ENCODE data around the gene SLC27A6. TPM values are rescaled to one million over a fixed set of nuclear protein-coding genes. Genes with fewer than 3 reads are reported as not detected.

The SLC27A6 gene
- total RNA-seq, 1 experiment from 2014 or later, result 7.9 TPM

- ChIA-PET RAD21 (ENCODE audit: low non-redundant PET in 1 of 2, low total read pairs in 2 of 2, uncharacterized antibody in 2 of 2, unreplicated experiment in 2 of 2) (no interaction called here), POLR2A (no interaction called here), CTCF (no interaction called here)
- DNase-seq (ENCODE audit: low read depth, low spot score) (no peak), ATAC-seq (no peak)
- no peaks in the 10 kb centered on the region; a peak in 1 of 4 replicates for H3K36me3 ChIP-seq (ENCODE audit: control insufficient read depth in 1 of 2, insufficient read depth in 2 of 2, low read length in 2 of 2)
- H3K9me2 ChIP-seq (ENCODE audit: insufficient read depth), result no peaks in the 10 kb centered on the region
- TF ChIP-seq YY1 (IDR thresholded peaks at IDR 0.05; ENCODE audit: extremely low read depth, insufficient replicate concordance, low read depth, low read length), result no peak
- TF ChIP-seq ELF1 (IDR thresholded peaks at IDR 0.05; ENCODE audit: borderline replicate concordance, low read depth), result no peak
- no peak for TF ChIP-seq SRF (IDR thresholded peaks at IDR 0.05; ENCODE audit: low read depth)
- no peak for TF ChIP-seq RAD21 (IDR thresholded peaks at IDR 0.05; ENCODE audit: low read depth)
- no peak for TF ChIP-seq SP1 (IDR thresholded peaks at IDR 0.05; ENCODE audit: low read depth)
- TF ChIP-seq EZH2phosphoT487 (IDR thresholded peaks at IDR 0.05; ENCODE audit: borderline replicate concordance), result no peak
- no peak for TF ChIP-seq ZNF274 (IDR thresholded peaks at IDR 0.05; ENCODE audit: low read depth, low read length)
- no peak for TF ChIP-seq CEBPB (IDR thresholded peaks at IDR 0.05; ENCODE audit: low read depth)
- TF ChIP-seq JUND (IDR thresholded peaks at IDR 0.05), result no peak
- no peak for TF ChIP-seq SIN3A (IDR thresholded peaks at IDR 0.05; ENCODE audit: low read depth)
- no peak for TF ChIP-seq POLR2A (IDR thresholded peaks at IDR 0.05; ENCODE audit: borderline replicate concordance, extremely low read depth, insufficient read depth, insufficient read length)
- no peak for TF ChIP-seq FOSL1 (IDR thresholded peaks at IDR 0.05; ENCODE audit: low read depth)
- TF ChIP-seq ZBTB33 (IDR thresholded peaks at IDR 0.05; ENCODE audit: extremely low read depth, insufficient replicate concordance, low read length), result no peak
- no peak for TF ChIP-seq CBX3 (IDR thresholded peaks at IDR 0.05; ENCODE audit: low read depth)
- TF ChIP-seq, protein P1, sequence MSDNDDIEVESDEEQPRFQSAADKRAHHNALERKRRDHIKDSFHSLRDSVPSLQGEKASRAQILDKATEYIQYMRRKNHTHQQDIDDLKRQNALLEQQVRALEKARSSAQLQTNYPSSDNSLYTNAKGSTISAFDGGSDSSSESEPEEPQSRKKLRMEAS (IDR thresholded peaks at IDR 0.05), result no peak
- TF ChIP-seq ZFX (IDR thresholded peaks at IDR 0.05), result no peak
- TF ChIP-seq, protein P2, sequence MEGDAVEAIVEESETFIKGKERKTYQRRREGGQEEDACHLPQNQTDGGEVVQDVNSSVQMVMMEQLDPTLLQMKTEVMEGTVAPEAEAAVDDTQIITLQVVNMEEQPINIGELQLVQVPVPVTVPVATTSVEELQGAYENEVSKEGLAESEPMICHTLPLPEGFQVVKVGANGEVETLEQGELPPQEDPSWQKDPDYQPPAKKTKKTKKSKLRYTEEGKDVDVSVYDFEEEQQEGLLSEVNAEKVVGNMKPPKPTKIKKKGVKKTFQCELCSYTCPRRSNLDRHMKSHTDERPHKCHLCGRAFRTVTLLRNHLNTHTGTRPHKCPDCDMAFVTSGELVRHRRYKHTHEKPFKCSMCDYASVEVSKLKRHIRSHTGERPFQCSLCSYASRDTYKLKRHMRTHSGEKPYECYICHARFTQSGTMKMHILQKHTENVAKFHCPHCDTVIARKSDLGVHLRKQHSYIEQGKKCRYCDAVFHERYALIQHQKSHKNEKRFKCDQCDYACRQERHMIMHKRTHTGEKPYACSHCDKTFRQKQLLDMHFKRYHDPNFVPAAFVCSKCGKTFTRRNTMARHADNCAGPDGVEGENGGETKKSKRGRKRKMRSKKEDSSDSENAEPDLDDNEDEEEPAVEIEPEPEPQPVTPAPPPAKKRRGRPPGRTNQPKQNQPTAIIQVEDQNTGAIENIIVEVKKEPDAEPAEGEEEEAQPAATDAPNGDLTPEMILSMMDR (IDR thresholded peaks at IDR 0.05 in 2 of 3, conservative IDR thresholded peaks at IDR 0.05 in 1 of 3; ENCODE audit: borderline replicate concordance in 1 of 3, insufficient read depth in 1 of 3, low read depth in 2 of 3, low read length in 2 of 3), result no peak
- no peak for TF ChIP-seq REST (IDR thresholded peaks at IDR 0.05; ENCODE audit: low read depth)
- TF ChIP-seq EZH2 (IDR thresholded peaks at IDR 0.05), result no peak
- TF ChIP-seq ATF3 (IDR thresholded peaks at IDR 0.05), result no peak
- intact Hi-C loops (cut with micrococcal nuclease), result no loop called here
- no peaks in the 10 kb centered on the region for H3K9me3 ChIP-seq (ENCODE audit: control insufficient read depth in 1 of 2, insufficient read depth in 1 of 2, low read depth in 1 of 2, low read length in 2 of 2)
- H2AFZ ChIP-seq (ENCODE audit: low read depth, low read length, poor library complexity, severe bottlenecking), result no peak overlapping the region
- H3K4me1 ChIP-seq (ENCODE audit: control insufficient read depth in 1 of 2, insufficient read depth in 2 of 2, low read length in 2 of 2), result no peaks in the 10 kb centered on the region
- H3K9ac ChIP-seq (ENCODE audit: low read length), result no peak overlapping the region
- no peaks in the 10 kb centered on the region for H4K20me1 ChIP-seq (ENCODE audit: insufficient read depth)
- H3K27me3 ChIP-seq (ENCODE audit: insufficient read depth, low read length), result no peaks in the 10 kb centered on the region
- no peaks in the 10 kb centered on the region for H3K79me2 ChIP-seq (ENCODE audit: insufficient read depth, low read length)
- H3K4me2 ChIP-seq (ENCODE audit: low read length), result no peak overlapping the region
- H3K27ac ChIP-seq (ENCODE audit: low read depth, low read length), result no peak overlapping the region
- no TSS peak for BruUV-seq (replicated peaks)
- H3K4me3 ChIP-seq (replicated peaks in 1 of 2; ENCODE audit: low read depth in 1 of 2, low read length in 2 of 2), result no peak overlapping the region
Measured at GRCh38 chr5:129042306-129042705, 77.0 kb downstream of the SLC27A6 start.
